Neural crest cell (in vitro differentiated cells): ENCODE measurements around the gene EMC9. TPM values are rescaled to one million over a fixed set of nuclear protein-coding genes. Genes with fewer than 3 reads are reported as not detected.

ENCODE experiments used
- DNase-seq: peaks from one replicate; pipeline ENCODE4 v3.0.0; 2021; ENCODE audit warnings: low read depth, mixed read lengths, low spot score
- H3K27ac Mint-ChIP-seq: one replicate; pipeline ENCODE4 v1.8.0; 2021; ENCODE audit warnings: mild to moderate bottlenecking, mixed read lengths; ENCODE audit not compliant: unreplicated experiment
- H3K27me3 Mint-ChIP-seq: 2 replicates; pipeline ENCODE4 v1.8.0; 2021; ENCODE audit warnings: low read depth, mild to moderate bottlenecking, mixed read lengths
- H3K36me3 Mint-ChIP-seq: 2 replicates; pipeline ENCODE4 v1.8.0; 2021; ENCODE audit warnings: low read depth, mild to moderate bottlenecking, mixed read lengths
- H3K4me1 Mint-ChIP-seq: 2 replicates; pipeline ENCODE4 v1.8.0; 2021; ENCODE audit warnings: mixed read lengths
- H3K4me3 Mint-ChIP-seq: one replicate; pipeline ENCODE4 v1.8.0; 2021; ENCODE audit warnings: mild to moderate bottlenecking, mixed read lengths
- H3K9me3 Mint-ChIP-seq: 2 replicates; pipeline ENCODE4 v1.8.0; 2021; ENCODE audit warnings: mixed read lengths
- total RNA-seq: library from RNA; stranded (reverse); gene quantifications from 2 replicates; pipeline ENCODE4 v1.2.1, GENCODE V29; 2021
- TF ChIP-seq, protein P1 (sequence below): fragments of 200-600 bp; sonication (generic); conservative IDR thresholded peaks from 2 replicates; pipeline ENCODE4 v1.5.0; 2021; ENCODE audit warnings: antibody characterized with exemption, mild to moderate bottlenecking

Gene EMC9
- total RNA-seq, 1 donor from 2014 or later, result 28.3 TPM

DNA sequence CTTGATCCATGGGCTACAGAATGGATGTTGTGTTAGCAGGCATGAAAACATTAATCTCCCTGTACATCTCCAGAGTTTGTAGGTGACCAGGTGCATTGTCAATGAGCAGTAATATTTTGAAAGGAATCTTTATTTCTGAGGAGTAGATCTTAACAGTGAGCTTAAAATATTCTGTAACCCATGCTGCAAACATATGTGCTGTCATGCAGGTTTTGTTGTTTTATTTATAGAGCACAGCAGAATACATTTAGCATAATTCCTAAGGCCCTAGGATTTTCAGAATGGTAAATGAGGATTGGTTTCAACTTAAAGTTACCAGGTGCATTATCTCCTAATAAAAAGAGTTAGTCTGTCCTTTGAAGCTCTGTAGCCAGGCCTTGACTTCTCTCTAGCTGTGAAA is 14.5 kb downstream of the EMC9 start:
- Mint-ChIP-seq H3K36me3 (no peaks in the 10 kb centered on the region), H3K27ac (no peak overlapping the region), H3K4me3 (no peak overlapping the region), H3K27me3 (no peaks in the 10 kb centered on the region), H3K4me1 (no peaks in the 10 kb centered on the region), H3K9me3 (no peaks in the 10 kb centered on the region)
- DNase-seq, result no peak
- TF ChIP-seq, protein P1, sequence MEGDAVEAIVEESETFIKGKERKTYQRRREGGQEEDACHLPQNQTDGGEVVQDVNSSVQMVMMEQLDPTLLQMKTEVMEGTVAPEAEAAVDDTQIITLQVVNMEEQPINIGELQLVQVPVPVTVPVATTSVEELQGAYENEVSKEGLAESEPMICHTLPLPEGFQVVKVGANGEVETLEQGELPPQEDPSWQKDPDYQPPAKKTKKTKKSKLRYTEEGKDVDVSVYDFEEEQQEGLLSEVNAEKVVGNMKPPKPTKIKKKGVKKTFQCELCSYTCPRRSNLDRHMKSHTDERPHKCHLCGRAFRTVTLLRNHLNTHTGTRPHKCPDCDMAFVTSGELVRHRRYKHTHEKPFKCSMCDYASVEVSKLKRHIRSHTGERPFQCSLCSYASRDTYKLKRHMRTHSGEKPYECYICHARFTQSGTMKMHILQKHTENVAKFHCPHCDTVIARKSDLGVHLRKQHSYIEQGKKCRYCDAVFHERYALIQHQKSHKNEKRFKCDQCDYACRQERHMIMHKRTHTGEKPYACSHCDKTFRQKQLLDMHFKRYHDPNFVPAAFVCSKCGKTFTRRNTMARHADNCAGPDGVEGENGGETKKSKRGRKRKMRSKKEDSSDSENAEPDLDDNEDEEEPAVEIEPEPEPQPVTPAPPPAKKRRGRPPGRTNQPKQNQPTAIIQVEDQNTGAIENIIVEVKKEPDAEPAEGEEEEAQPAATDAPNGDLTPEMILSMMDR, result no peak

DNA sequence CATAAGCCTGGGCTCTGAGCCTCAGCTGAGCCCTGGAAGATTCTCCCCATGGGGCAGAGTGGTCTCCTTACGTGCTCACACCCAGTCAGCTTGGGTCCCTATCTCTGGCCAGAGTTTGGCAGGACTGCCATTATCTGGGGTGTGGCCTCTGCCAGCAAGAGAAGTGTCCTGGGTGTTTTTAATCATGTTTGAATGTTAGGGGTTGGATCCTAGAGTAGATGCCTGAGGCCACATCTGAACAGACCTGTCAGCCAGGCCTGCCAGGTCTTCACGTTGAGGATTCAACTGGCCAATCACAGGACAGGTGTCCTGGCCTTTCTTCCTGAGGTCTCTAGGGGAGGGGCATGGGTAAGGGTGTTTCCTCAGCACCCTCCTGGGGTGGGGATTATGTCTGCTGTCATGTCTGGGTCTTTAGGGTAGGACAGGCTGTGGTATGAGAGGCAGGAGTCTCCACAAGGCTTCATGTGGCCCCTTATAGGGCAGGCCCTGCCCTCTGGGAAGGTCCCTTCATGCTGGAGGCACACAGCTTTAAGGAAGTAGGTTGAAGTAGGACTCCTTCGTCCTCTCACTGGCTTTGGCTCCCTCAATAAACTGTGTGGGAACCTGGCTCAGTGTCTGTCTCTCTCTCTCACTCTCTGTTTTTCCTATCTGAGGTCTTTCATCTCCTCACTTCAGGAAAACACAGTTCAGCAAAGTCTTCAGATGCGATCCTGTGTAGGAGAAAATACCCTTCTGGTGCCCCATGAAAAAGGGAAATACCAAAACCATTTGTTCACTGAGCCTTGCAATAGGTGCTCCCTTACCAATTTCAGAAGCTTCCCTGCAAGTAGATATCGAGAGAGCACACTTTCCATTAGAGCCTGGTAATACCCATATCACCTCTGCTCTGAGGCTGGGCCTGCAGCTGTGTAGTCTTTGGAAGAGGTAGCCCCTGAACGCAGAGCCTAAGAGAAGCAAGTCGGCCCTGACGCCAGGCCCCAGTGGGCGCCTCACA is 17.7 kb downstream of the EMC9 start:
- no peak overlapping the region for H3K27ac Mint-ChIP-seq
- no peaks in the 10 kb centered on the region for H3K4me1 Mint-ChIP-seq
- TF ChIP-seq, protein P1, result no peak
- peaks cover under 1% of the 10 kb centered on the region for H3K36me3 Mint-ChIP-seq
- no peak for DNase-seq
- H3K9me3 Mint-ChIP-seq, result no peaks in the 10 kb centered on the region
- H3K4me3 Mint-ChIP-seq, result no peak overlapping the region
- H3K27me3 Mint-ChIP-seq, result no peaks in the 10 kb centered on the region

DNA sequence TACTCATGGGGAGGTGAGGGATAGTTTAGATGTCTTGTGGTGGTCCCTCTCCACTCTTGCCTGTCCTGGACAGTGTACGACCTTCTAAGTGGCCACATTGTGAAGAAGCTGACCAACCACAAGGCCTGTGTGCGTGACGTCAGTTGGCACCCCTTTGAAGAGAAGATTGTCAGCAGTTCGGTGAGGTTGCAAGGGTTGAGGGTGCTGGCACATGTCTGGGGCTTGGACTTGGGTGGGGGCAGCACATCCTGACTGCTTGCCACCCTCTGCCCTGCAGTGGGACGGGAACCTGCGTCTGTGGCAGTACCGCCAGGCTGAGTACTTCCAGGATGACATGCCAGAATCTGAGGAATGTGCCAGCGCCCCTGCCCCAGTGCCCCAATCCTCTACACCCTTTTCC is 18.5 kb downstream of the EMC9 start:
- Mint-ChIP-seq H3K27me3 (no peaks in the 10 kb centered on the region), H3K4me1 (no peaks in the 10 kb centered on the region), H3K36me3 (peaks cover 2% of the 10 kb centered on the region), H3K27ac (no peak overlapping the region), H3K4me3 (no peak overlapping the region), H3K9me3 (no peaks in the 10 kb centered on the region)
- TF ChIP-seq, protein P1, result no peak
- DNase-seq, result no peak

DNA sequence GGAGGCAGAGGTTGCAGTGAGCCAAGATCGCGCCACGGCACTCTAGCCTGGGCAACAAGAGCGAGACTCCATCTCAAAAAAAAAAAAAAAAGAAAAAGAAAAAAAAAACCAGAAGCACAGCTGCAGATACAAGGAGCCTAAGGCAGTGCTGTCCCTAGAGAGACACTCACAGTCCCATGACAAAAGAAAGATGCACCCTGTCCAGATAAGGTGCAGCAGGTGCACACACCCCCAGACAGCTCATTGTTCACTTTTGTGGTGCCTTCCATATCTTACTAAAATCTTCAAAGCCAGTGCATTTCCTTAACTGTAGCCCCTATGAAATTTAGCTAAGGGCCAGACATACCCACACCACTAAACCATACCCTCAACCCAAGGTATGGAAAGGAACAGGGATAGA is 19.0 kb downstream of the EMC9 start:
- TF ChIP-seq, protein P1, result no peak
- Mint-ChIP-seq H3K9me3 (no peaks in the 10 kb centered on the region), H3K4me1 (no peaks in the 10 kb centered on the region), H3K4me3 (no peak overlapping the region), H3K27ac (no peak overlapping the region), H3K36me3 (peaks cover 2% of the 10 kb centered on the region), H3K27me3 (no peaks in the 10 kb centered on the region)
- DNase-seq, result no peak

DNA sequence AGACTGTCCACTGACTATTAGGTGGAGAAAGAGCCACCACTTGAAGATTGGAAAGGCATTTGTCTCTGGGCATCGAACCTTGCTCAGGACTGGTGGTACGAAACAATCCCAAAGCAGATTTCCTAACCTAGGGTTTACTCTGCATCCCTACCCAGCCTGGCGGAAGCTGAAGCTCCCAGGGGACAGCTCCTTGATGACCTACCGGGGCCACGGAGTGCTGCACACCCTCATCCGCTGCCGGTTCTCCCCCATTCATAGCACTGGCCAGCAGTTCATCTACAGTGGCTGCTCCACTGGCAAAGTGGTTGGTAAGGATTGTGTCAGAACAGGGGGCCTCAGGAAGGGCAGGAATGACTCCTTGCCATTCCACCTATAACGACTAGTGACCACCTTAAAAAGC is 20.2 kb downstream of the EMC9 start:
- Mint-ChIP-seq H3K9me3 (no peaks in the 10 kb centered on the region), H3K4me3 (no peak overlapping the region), H3K4me1 (peaks cover 5% of the 10 kb centered on the region), H3K27ac (no peak overlapping the region), H3K36me3 (peaks cover 2% of the 10 kb centered on the region), H3K27me3 (no peaks in the 10 kb centered on the region)
- DNase-seq, result no peak
- TF ChIP-seq, protein P1, result no peak
